ENCODE data around the gene ELF2.
"Not testable (repeated sequence)": the region's sequence is repeated elsewhere in the genome, so short reads cannot be mapped to it uniquely, and the experiment has no call there.

Gene ELF2

DNA sequence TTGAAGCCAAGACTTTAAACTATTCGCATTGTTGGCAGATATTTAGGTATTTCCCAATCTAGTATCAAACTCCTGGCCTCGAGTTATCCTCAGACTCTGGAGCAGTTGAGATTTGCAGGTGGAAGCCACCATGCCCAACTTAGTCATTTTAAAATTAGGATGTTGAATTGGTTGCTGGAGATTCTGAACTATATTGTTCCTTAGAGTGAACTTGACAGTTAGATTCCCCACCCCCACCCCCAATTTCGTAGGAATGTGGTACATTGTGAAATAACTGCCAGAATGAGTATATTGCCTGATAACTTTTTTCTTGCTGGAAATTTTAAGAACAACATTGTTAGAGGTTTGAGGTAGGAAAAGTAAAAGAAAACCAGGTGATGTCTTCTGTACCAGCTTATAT, 159.2 kb downstream of the ELF2 start:
- no peak for DNase-seq

DNA sequence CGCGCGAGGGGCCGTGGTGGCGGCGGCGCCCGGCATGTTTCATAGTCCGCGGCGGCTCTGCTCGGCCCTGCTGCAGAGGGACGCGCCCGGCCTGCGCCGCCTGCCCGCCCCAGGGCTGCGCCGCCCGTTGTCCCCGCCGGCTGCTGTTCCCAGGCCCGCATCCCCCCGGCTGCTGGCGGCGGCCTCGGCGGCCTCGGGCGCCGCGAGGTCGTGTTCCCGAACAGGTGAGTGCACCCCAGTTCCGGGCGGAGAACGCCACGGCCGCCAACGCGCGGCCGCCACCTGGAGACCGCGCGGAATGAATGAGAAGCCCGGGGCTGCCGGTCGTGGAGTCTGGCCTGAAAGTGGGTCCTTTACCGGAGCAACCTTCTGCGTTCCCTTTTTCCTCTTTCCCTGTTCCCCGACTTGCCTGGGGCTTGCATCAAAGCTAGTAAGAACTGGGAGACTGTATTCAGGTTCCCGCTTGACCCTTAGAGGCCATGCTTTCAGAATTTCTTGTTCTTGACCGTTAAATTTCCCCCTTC, 161.0 kb downstream of the ELF2 start:
- peak; percentile 61 for DNase-seq

DNA sequence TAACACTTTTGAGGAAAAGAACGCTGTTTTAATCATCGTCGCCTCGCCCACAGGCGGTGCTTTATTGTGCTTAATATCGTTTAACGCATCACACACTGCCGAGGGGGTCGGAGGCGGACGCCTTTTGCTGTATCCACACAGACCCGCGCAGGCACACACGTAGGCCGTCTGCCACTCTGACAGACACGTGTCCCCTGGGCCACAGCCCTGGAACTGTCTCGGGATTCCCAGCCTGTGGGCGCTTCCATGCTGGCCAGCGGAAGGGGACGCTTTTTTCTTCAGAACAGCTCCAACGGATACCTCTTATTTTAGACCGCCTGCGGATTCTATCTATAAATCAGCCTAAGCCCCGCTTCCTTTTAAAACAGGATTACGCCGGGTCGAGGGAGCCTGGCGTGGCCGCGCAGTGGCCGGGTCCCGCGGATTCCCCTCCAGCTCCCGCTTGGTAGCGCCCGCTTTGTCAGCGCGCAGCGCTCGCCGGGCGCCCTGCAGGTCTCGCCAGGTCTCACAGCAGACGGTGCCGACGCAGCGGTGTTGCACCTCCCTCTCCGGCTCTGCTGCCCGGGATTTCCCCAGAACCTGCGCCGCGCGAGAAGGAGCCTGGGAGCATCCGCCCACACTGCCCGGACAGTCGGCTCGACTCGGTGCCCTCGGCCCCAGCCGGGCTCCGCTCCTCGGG, 161.6 kb downstream of the ELF2 start, which contains the start of gene NOCT:
Gene NOCT, plus strand, starts transcription at position 513 of the 679 bp plus-strand sequence. CDS start 201 bp downstream, outside the sequence.
- peak; percentile 89 for DNase-seq

DNA sequence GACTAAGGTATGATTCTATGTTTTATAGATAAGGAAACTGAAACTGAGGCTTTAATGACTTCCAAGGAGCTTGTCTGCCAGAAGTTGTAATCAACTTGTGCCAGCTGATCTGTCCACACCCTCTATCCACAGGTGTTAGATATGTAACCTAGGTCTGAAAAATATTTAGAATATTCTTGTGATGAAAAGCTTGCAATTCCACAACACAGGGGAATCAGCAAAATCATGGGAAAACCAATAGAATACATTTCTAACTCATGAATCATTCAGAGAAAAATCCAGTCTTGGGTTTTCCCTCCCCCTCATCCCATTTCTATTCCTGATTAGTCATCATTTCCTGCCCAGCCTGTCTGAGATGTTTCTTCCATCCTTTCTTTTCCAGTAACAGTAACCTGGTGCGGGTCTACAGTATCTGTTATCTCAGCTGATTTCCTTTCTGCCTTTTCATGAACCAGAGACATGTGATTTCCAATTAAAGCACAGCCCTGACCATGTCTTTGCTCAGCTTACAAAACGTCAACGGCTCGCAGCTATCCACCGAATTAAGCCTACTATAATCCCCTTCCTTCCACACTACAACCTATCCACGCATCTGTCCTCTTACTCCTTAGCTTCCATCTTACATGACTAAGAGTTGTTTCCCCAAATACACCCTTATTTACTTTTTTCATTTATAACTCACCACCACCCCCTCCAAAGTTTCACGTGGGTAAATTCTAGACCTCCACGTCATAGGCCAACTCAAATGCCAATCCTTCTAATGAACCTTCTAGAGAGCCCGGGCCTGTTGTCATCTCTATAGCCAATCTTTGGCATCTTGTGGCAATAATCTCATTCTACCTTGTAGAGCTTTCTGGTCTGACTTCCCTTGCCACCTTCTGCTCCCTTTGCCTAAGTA, 162.4 kb downstream of the ELF2 start:
- DNase-seq = no peak

DNA sequence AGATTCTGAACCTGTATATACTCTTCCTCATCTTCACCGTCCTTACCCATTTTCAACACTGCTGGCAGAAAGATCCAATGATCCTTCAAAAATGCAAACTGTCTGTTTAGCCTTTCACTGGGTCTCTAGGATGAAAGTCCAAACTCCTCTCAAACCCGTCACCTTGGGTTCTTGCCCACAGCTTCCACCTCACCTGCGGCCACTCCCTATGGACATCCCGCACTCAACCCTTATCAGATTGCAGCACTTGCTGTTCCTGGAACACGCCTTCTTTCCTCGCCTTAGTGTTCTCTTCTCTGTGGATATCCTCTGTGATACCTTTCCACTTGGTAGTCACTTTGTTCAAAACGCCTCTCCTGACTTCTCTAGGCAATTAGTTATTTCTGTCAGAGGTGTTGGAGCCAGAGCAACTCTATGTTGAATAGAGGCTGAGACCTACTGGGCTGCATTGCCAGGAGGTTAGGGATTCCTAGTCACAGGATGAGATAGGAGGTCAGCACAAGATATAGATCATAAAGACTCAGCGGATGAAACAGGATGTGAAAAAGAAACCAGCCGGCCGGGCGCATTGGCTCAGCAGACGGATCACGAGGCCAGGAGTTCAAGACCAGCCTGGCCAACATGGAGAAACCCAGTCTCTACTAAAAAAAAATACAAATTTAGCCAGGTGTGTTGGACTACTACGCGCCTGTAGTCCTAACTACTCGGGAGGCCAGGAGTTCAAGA, 165.6 kb downstream of the ELF2 start:
- no peak for DNase-seq

DNA sequence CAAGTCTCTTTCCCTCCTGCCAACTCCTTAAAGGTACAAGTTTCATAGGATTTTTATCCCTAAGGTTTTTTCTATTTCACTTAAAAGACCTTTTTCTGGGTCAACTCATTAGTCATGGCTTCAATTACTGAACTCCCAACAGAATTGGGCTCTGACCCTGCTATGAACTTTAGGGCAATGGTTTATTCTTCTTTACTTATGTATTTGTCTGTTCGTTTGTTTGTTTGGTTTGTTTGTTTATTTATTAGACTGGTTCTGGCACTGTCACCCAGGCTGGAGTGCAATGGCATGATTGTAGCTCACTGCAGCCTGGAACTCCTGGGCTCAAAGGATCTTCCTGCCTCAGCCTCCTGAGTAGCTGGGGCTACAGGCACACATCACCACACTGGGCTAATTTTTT, 167.3 kb downstream of the ELF2 start:
- no peak for DNase-seq

DNA sequence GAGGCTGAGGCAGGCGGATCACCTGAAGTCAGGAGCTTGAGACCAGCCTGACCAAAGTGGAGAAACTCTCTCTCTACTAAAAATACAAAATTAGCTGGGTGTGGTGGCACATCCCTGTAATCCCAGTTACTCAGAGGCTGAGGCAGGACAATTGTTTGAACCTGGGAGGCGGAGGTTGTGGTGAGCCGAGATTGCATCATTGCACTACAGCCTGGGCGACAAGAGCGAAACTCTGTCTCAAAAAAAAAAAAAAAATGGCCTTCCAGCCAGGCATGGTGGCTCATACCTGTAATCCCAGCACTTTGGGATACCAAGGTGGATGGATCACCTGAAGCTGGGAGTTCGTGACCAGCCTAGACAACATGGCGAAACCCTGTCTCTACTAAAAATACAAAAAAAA, 168.7 kb downstream of the ELF2 start:
- DNase-seq = not testable (repeated sequence)

DNA sequence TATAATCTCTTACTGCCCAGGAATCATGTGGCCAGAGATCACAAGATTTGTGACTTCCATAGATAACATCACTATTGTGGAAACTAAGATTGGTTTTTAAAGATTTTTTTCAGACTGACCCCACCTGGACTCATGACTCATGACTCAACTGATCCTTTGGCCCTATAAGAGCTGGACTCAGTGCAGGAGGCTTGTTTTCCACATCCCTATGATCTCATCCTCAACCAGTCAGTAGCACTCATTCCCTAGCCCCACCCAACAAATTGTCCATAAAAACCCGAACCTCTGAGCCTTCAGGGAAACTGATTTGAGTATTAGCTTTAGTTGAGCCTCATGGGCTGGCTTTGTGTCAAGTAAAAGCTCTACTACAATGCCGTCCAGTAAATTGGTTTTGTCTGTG, 169.4 kb downstream of the ELF2 start:
- no peak for DNase-seq
